Gastrocnemius medialis (tissue), 4 donors: ENCODE results near the gene VSIG8. TPM values are rescaled to one million over a fixed set of nuclear protein-coding genes. Genes with fewer than 3 reads are reported as not detected.

Experiments
- ATAC-seq, 2 donors: fragments of 150-250 bp; one replicate each; pipeline ENCODE4 v1.9.1; 2016
- DNase-seq, 2 donors: peaks; one replicate each; pipeline ENCODE4 v3.0.0-alpha.2; 2019
- H3K27ac ChIP-seq, 4 donors: fragments of 200-600 bp; sonication (generic); 1 replicate in 1 of 4; 2 replicates in 3 of 4; pipeline ENCODE4 v1.5.1; 2016 to 2018; ENCODE audit warnings: mild to moderate bottlenecking in 2 of 4, moderate library complexity in 1 of 4
- H3K27me3 ChIP-seq, 3 donors: fragments of 200-600 bp; sonication (generic) in 2 of 3; 1 replicate in 1 of 3; 2 replicates in 2 of 3; pipeline versions ENCODE4 v1.5.1 to v1.6.0; 2016 to 2019; ENCODE audit warnings: mild to moderate bottlenecking in 1 of 3, moderate library complexity in 1 of 3
- H3K36me3 ChIP-seq, 2 donors: fragments of 200-600 bp; sonication (generic) in 1 of 2; one replicate each; pipeline ENCODE4 v1.5.1; 2017 to 2018
- H3K4me1 ChIP-seq, 2 donors: fragments of 200-600 bp; sonication (generic) in 1 of 2; one replicate each; pipeline ENCODE4 v1.5.1; 2016 to 2017; ENCODE audit warnings: mild to moderate bottlenecking in 2 of 2
- H3K4me3 ChIP-seq, 4 donors: fragments of 200-600 bp; sonication (generic) in 3 of 4; 1 replicate in 1 of 4; 2 replicates in 3 of 4; pipeline ENCODE4 v1.5.1; 2016 to 2019; ENCODE audit warnings: mild to moderate bottlenecking in 2 of 4
- H3K9me3 ChIP-seq, 3 donors: fragments of 200-600 bp; sonication (generic) in 2 of 3; 1 replicate in 1 of 3; 2 replicates in 2 of 3; pipeline ENCODE4 v1.5.1; 2016 to 2019
- CTCF ChIP-seq, 5 experiments: fragments of 450-650 bp in 3 of 5; fragments of 200-600 bp in 2 of 5; sonication (generic) in 2 of 5; IDR thresholded peaks in 4 of 5; conservative IDR thresholded peaks in 1 of 5; 1 replicate in 4 of 5; 2 replicates in 1 of 5; pipeline ENCODE4 v1.5.1; 2016 to 2019; ENCODE audit warnings: antibody characterized with exemption in 5 of 5, mild to moderate bottlenecking in 3 of 5, moderate library complexity in 3 of 5
- POLR2A ChIP-seq, 2 donors: fragments of 450-650 bp; IDR thresholded peaks; one replicate each; pipeline ENCODE4 v1.6.1; 2017; ENCODE audit warnings: antibody characterized with exemption in 2 of 2, mild to moderate bottlenecking in 2 of 2, moderate library complexity in 2 of 2
- in situ Hi-C, 4 donors: fragments of 200-750 bp; cut with MboI; loops; one replicate each; pipeline versions ENCODE4 v1.15.0 to v1.8.0; 2017; ENCODE audit warnings: low sequenced_read_pairs in 4 of 4
- intact Hi-C: fragments of 100-400 bp; cut with DNase I; formaldehyde crosslinking; loops from one replicate; pipeline ENCODE4 v1.15.1; 2023; ENCODE audit warnings: low total_unique reads
- total RNA-seq, 4 donors: library from RNA; depleted of rRNA; stranded (reverse); fragments of >200 nt; gene quantifications; one replicate each; pipeline versions ENCODE4 v1.1.0 to v1.2.3, GENCODE V29; 2016

VSIG8 gene
- total RNA-seq, 4 donors from 2014 or later = not detected

- intact Hi-C loops (loop anchor here (10.0 kb wide), 1 partner anchor 68 kb away; the partner anchor contains the start of gene TAGLN2), in situ Hi-C loops (loop anchor here in 1 of 4 donors (10.0 kb wide), 1 partner anchor 52 kb away; the partner anchor contains the start of gene FCRL6)
Measured at GRCh38 chr1:159856576-159856975, 5.9 kb downstream of the VSIG8 start.

GRCh38 chr1:159855709-159856108, 6.7 kb downstream of the VSIG8 start:
- Histone ChIP-seq H3K27ac (no peak overlapping the region), H3K36me3 (no peaks in the 10 kb centered on the region), H3K27me3 (no peaks in the 10 kb centered on the region), H3K9me3 (no peaks in the 10 kb centered on the region), H3K4me3 (peak overlapping the region in 1 of 4 donors; percentile 76), H3K4me1 (peaks cover 8 to 14% of the 10 kb centered on the region in 2 donors)
- in situ Hi-C loops = loop anchor here in 1 of 4 donors (10.0 kb wide), 1 partner anchor 51 kb away; the partner anchor contains the start of gene FCRL6
- no peak for DNase-seq
- intact Hi-C loops = loop anchor here (2.0 to 10.0 kb wide), 3 partner anchors 27 to 75 kb away; partner anchors contain the start of genes DUSP23 and TAGLN2
- no peak for TF ChIP-seq CTCF (IDR thresholded peaks at IDR 0.05 in 4 of 5, conservative IDR thresholded peaks at IDR 0.05 in 1 of 5)
- no peak for TF ChIP-seq POLR2A (IDR thresholded peaks at IDR 0.05)
- ATAC-seq = no peak

More at GRCh38 chr1:159856576-159856975, 5.9 kb downstream of the VSIG8 start:
- no peaks in the 10 kb centered on the region for H3K9me3 ChIP-seq
- no peak overlapping the region for H3K4me3 ChIP-seq
- no peaks in the 10 kb centered on the region for H3K27me3 ChIP-seq
- peaks cover 8 to 14% of the 10 kb centered on the region in 2 donors for H3K4me1 ChIP-seq
- no peaks in the 10 kb centered on the region for H3K36me3 ChIP-seq
- TF ChIP-seq CTCF (IDR thresholded peaks at IDR 0.05 in 4 of 5, conservative IDR thresholded peaks at IDR 0.05 in 1 of 5) (no peak), POLR2A (IDR thresholded peaks at IDR 0.05) (no peak)
- ATAC-seq (no peak), DNase-seq (no peak)
- H3K27ac ChIP-seq = no peak overlapping the region

- Histone ChIP-seq H3K27ac (peak overlapping the region; percentile 82 to 95 (median 89)), H3K36me3 (no peaks in the 10 kb centered on the region), H3K4me3 (peak overlapping the region; percentile 69 to 99 (median 82)), H3K9me3 (no peaks in the 10 kb centered on the region), H3K4me1 (peaks cover 8 to 14% of the 10 kb centered on the region in 2 donors), H3K27me3 (no peaks in the 10 kb centered on the region)
- peak in 3 of 5 experiments; percentile 9 to 30 (median 17) for TF ChIP-seq CTCF (IDR thresholded peaks at IDR 0.05 in 4 of 5, conservative IDR thresholded peaks at IDR 0.05 in 1 of 5)
- TF ChIP-seq POLR2A (IDR thresholded peaks at IDR 0.05) = peak; percentile 55 to 71
- ATAC-seq (peak; percentile 85 to 86), DNase-seq (peak; percentile 64 to 75)
- intact Hi-C loops = loop anchor here (2.0 to 10.0 kb wide), 3 partner anchors 26 to 74 kb away; partner anchors contain the start of genes DUSP23 and TAGLN2
- in situ Hi-C loops = loop anchor here in 1 of 4 donors (10.0 kb wide), 1 partner anchor 50 kb away; the partner anchor contains the start of gene FCRL6
Measured at GRCh38 chr1:159854693-159855192, 7.7 kb downstream of the VSIG8 start.

- intact Hi-C loops (loop anchor here (2.0 to 10.0 kb wide), 3 partner anchors 25 to 73 kb away; partner anchors contain the start of genes DUSP23 and TAGLN2), in situ Hi-C loops (loop anchor here in 1 of 4 donors (10.0 kb wide), 1 partner anchor 49 kb away; the partner anchor contains the start of gene FCRL6)
- Histone ChIP-seq H3K27ac (peak overlapping the region; percentile 82 to 95 (median 89)), H3K27me3 (no peaks in the 10 kb centered on the region), H3K9me3 (no peaks in the 10 kb centered on the region), H3K36me3 (no peaks in the 10 kb centered on the region), H3K4me3 (peak overlapping the region; percentile 69 to 99 (median 82)), H3K4me1 (peaks cover 8 to 14% of the 10 kb centered on the region in 2 donors)
- ATAC-seq (peak; percentile 70 to 79), DNase-seq (peak; percentile 38 to 54)
- no peak for TF ChIP-seq CTCF (IDR thresholded peaks at IDR 0.05 in 4 of 5, conservative IDR thresholded peaks at IDR 0.05 in 1 of 5)
- no peak for TF ChIP-seq POLR2A (IDR thresholded peaks at IDR 0.05)
Measured at GRCh38 chr1:159854116-159854692, 8.3 kb downstream of the VSIG8 start.
